Measurements from ENCODE around the gene CHKA. TPM values are rescaled to one million over a fixed set of nuclear protein-coding genes. Genes with fewer than 3 reads are reported as not detected.

Gene CHKA
- total RNA-seq, 1 donor from 2014 or later = 20.8 TPM

Small RNA genes within 50 kb of the gene (small RNA-seq; reads per million reads assigned to genes)
- gene MIR6753 (ENCODE audit: low replicate concordance) = not detected

Other genes with a start within 250 kb of the CHKA start
- gene UNC93B1, start 117.3 kb downstream of the CHKA start, total RNA-seq = 7.0 TPM
- 2.1 TPM for gene ALDH3B1, start 111.1 kb downstream of the CHKA start, total RNA-seq
- gene NDUFS8, start 90.7 kb downstream of the CHKA start, total RNA-seq = 44.2 TPM
- gene TCIRG1, start 82.4 kb downstream of the CHKA start, total RNA-seq = 22.5 TPM
- gene KMT5B, start 91.9 kb upstream of the CHKA start, total RNA-seq = 41.5 TPM
- 18.5 TPM for gene C11orf24, start 150.6 kb upstream of the CHKA start, total RNA-seq
- gene LRP5, start 191.2 kb upstream of the CHKA start, total RNA-seq = 28.0 TPM